HEK293 (cell line): ENCODE results near the gene HMGN4.

Experiments used
- CTCF ChIA-PET: fragments of 350-600 bp; formaldehyde crosslinking; extraction: SDS; loops from one replicate; lab custom pipeline; 2021; ENCODE audit warnings: antibody characterized with exemption; lab: Yijun Ruan, JAX
- POLR2A ChIA-PET: fragments of 300-600 bp; formaldehyde crosslinking; extraction: SDS; loops from one replicate; lab custom pipeline; 2020; ENCODE audit warnings: antibody characterized with exemption, inconsistent platforms; lab: Yijun Ruan, JAX
- H3K27ac ChIP-seq: fragments of 200-500 bp; sonication (Bioruptor generic); 2 replicates; pipeline ENCODE4 v1.5.1; 2014; ENCODE audit warnings: low read depth, low read length, control low read depth, inconsistent platforms; ENCODE audit errors: extremely low read depth
- H3K36me3 ChIP-seq, 2 experiments: fragments of 200-500 bp in 1 of 2; sonication (Bioruptor generic) in 1 of 2; 1 replicate in 1 of 2; 2 replicates in 1 of 2; pipeline ENCODE4 v1.5.1; 2014 to 2017; ENCODE audit warnings: inconsistent platforms in 2 of 2, low read length in 2 of 2; ENCODE audit not compliant: control insufficient read depth in 2 of 2, insufficient read depth in 1 of 2
- H3K4me1 ChIP-seq: fragments of 200-500 bp; sonication (Bioruptor generic); 2 replicates; pipeline ENCODE4 v1.5.1; 2014; ENCODE audit warnings: mild to moderate bottlenecking, low read length, inconsistent platforms; ENCODE audit not compliant: control insufficient read depth, insufficient read depth
- H3K4me3 ChIP-seq: 2 replicates; pipeline ENCODE4 v1.5.1; 2011; ENCODE audit warnings: low read depth, mild to moderate bottlenecking, control low read depth, low read length, moderate library complexity
- H3K9me3 ChIP-seq: fragments of 200-500 bp; sonication (Bioruptor generic); 2 replicates; pipeline ENCODE4 v1.5.1; 2014; ENCODE audit warnings: low read depth, low read length, inconsistent platforms; ENCODE audit not compliant: control insufficient read depth, insufficient read depth
- GLIS1 ChIP-seq: fragments of 450-650 bp; formaldehyde crosslinking; IDR thresholded peaks from 2 replicates; pipeline ENCODE4 v1.5.1; 2016; ENCODE audit warnings: missing biosample characterization, missing genetic modification characterization
- KLF1 ChIP-seq: fragments of 450-650 bp; formaldehyde crosslinking; IDR thresholded peaks from 2 replicates; pipeline ENCODE4 v1.5.1; 2016; ENCODE audit warnings: missing biosample characterization, missing genetic modification characterization
- KLF8 ChIP-seq: fragments of 450-650 bp; formaldehyde crosslinking; IDR thresholded peaks from 2 replicates; pipeline ENCODE4 v1.5.1; 2016; ENCODE audit warnings: missing biosample characterization, missing genetic modification characterization
- PRDM1 ChIP-seq: fragments of 450-650 bp; formaldehyde crosslinking; IDR thresholded peaks from 2 replicates; pipeline ENCODE4; 2016; ENCODE audit warnings: missing biosample characterization, missing genetic modification characterization
- REPIN1 ChIP-seq: fragments of 450-650 bp; formaldehyde crosslinking; IDR thresholded peaks from 2 replicates; pipeline ENCODE4 v1.5.1; 2017; ENCODE audit warnings: missing biosample characterization, missing genetic modification characterization, low read depth
- SETDB1 ChIP-seq: IDR thresholded peaks from one replicate; pipeline ENCODE4 v1.6.1; 2017; ENCODE audit warnings: mild to moderate bottlenecking, low read length, moderate library complexity, mixed read lengths; ENCODE audit not compliant: insufficient read length
- YY2 ChIP-seq: fragments of 450-650 bp; formaldehyde crosslinking; IDR thresholded peaks from 2 replicates; pipeline ENCODE4 v1.5.1; 2016; ENCODE audit warnings: missing biosample characterization, missing genetic modification characterization
- ZBTB1 ChIP-seq: fragments of 450-650 bp; formaldehyde crosslinking; IDR thresholded peaks from 2 replicates; pipeline ENCODE4 v1.5.1; 2016; ENCODE audit warnings: missing biosample characterization, missing genetic modification characterization
- ZBTB48 ChIP-seq: fragments of 450-650 bp; formaldehyde crosslinking; IDR thresholded peaks from 2 replicates; pipeline ENCODE4 v1.5.1; 2016; ENCODE audit warnings: missing biosample characterization, missing genetic modification characterization
- ZNF140 ChIP-seq: fragments of 450-650 bp; formaldehyde crosslinking; IDR thresholded peaks from 2 replicates; pipeline ENCODE4 v1.5.1; 2016; ENCODE audit warnings: missing biosample characterization, missing genetic modification characterization
- ZNF175 ChIP-seq: fragments of 450-650 bp; formaldehyde crosslinking; IDR thresholded peaks from 2 replicates; pipeline ENCODE4 v1.5.1; 2016; ENCODE audit warnings: missing biosample characterization, missing genetic modification characterization
- ZNF366 ChIP-seq: fragments of 450-650 bp; formaldehyde crosslinking; conservative IDR thresholded peaks from 2 replicates; pipeline ENCODE4 v1.5.1; 2016; ENCODE audit warnings: missing biosample characterization, missing genetic modification characterization
- ZNF391 ChIP-seq: fragments of 450-650 bp; formaldehyde crosslinking; IDR thresholded peaks from 2 replicates; pipeline ENCODE4 v1.5.1; 2016; ENCODE audit warnings: low read depth, missing biosample characterization, missing genetic modification characterization, borderline replicate concordance
- ZNF473 ChIP-seq: fragments of 450-650 bp; formaldehyde crosslinking; IDR thresholded peaks from 2 replicates; pipeline ENCODE4 v1.5.1; 2017; ENCODE audit warnings: missing biosample characterization, missing genetic modification characterization
- ZNF623 ChIP-seq: fragments of 450-650 bp; formaldehyde crosslinking; IDR thresholded peaks from 2 replicates; pipeline ENCODE4 v1.5.1; 2016; ENCODE audit warnings: missing biosample characterization, missing genetic modification characterization
- ZNF624 ChIP-seq: fragments of 450-650 bp; formaldehyde crosslinking; IDR thresholded peaks from 2 replicates; pipeline ENCODE4 v1.5.1; 2017; ENCODE audit warnings: missing biosample characterization, missing genetic modification characterization
- ZSCAN16 ChIP-seq: fragments of 450-650 bp; formaldehyde crosslinking; IDR thresholded peaks from 2 replicates; pipeline ENCODE4 v1.5.1; 2016; ENCODE audit warnings: missing biosample characterization, missing genetic modification characterization
- TF ChIP-seq, protein P1 (sequence below): fragments of 450-650 bp; formaldehyde crosslinking; IDR thresholded peaks from 2 replicates; pipeline ENCODE4 v1.5.1; 2017; ENCODE audit warnings: missing biosample characterization, mild to moderate bottlenecking, missing genetic modification characterization, moderate library complexity
- TF ChIP-seq, protein P2 (sequence below): fragments of 450-650 bp; formaldehyde crosslinking; IDR thresholded peaks from 2 replicates; pipeline ENCODE4 v1.5.1; 2016; ENCODE audit warnings: missing biosample characterization, missing genetic modification characterization
- TF ChIP-seq, protein P3 (sequence below): fragments of 450-650 bp; formaldehyde crosslinking; IDR thresholded peaks from 2 replicates; pipeline ENCODE4 v1.5.1; 2017; ENCODE audit warnings: missing biosample characterization, missing genetic modification characterization
- TF ChIP-seq, protein P4 (sequence below): fragments of 450-650 bp; formaldehyde crosslinking; IDR thresholded peaks from 2 replicates; pipeline ENCODE4 v1.5.0; 2017; ENCODE audit warnings: missing biosample characterization, missing genetic modification characterization, borderline replicate concordance
- TF ChIP-seq, protein P5 (sequence below): fragments of 450-650 bp; formaldehyde crosslinking; IDR thresholded peaks from 2 replicates; pipeline ENCODE4 v1.5.1; 2016; ENCODE audit warnings: missing biosample characterization, missing genetic modification characterization, low read depth
- TF ChIP-seq, protein P6 (sequence below): fragments of 450-650 bp; formaldehyde crosslinking; conservative IDR thresholded peaks from 2 replicates; pipeline ENCODE4 v1.5.1; 2016; ENCODE audit warnings: low read depth, missing biosample characterization, missing genetic modification characterization

HMGN4 gene

DNA sequence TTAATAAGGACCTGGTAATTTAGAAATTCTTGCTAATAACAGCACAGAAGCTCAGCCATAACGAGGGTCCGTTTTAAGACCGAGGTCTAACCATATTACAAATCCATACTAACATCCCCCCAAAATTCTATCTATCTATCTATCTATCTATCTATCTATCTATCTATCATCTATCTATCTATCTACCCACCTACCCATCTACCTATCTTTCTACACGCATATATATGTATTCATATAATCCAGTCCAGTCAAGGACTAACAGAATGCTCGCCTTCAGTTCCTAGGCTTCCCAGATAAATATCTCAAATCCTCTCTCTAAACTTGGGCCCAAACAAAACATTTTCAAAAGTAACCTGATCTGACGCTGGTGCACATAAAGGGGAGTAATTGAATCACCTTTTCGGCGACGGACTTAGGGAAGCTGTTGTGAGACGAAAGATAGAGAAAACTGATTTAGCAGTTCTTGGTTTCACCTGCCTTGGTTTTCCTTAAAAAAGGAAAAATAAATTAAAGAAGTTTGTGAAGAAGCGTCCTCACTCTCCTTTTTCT is 14.5 kb downstream of the HMGN4 start (continued):
- TF ChIP-seq, protein P1, sequence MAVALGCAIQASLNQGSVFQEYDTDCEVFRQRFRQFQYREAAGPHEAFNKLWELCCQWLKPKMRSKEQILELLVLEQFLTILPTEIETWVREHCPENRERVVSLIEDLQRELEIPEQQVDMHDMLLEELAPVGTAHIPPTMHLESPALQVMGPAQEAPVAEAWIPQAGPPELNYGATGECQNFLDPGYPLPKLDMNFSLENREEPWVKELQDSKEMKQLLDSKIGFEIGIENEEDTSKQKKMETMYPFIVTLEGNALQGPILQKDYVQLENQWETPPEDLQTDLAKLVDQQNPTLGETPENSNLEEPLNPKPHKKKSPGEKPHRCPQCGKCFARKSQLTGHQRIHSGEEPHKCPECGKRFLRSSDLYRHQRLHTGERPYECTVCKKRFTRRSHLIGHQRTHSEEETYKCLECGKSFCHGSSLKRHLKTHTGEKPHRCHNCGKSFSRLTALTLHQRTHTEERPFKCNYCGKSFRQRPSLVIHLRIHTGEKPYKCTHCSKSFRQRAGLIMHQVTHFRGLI (tag by site-specific recombination): no peak
- TF ChIP-seq, all 188 proteins: peak for 3

DNA sequence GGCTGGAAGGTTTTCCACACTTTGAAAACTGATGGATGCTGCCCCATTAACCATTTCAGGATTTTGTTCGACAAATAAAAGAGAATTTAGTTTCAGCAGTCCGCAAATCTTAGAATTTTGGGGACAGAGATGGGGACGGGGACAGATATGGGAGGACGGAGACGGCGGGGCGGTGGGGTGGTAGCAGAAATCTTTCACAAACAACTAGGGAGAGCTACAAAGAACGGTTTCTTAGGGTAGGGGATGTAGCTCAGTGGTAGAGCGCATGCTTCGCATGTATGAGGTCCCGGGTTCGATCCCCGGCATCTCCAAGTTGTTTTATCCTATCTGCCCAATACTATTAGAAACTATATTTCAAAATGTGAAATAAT is 15.1 kb downstream of the HMGN4 start:
- Histone ChIP-seq H3K27ac (peak overlapping the region; percentile 60; the same call in 1 of the 2 replicates), H3K9me3 (no peaks in the 10 kb centered on the region), H3K4me3 (peak overlapping the region; percentile 71), H3K4me1 (no peaks in the 10 kb centered on the region), H3K36me3 (no peaks in the 10 kb centered on the region)
- POLR2A ChIA-PET: interaction anchor here (0.6 to 3.6 kb wide), 5 partner anchors 16 to 212 kb away, joined by 4 to 29 read pairs (median 7); partner anchors contain the start of genes BTN2A2 and HMGN4
- CTCF ChIA-PET: interaction anchor here (0.7 to 3.3 kb wide), 6 partner anchors 15 to 541 kb away, joined by 3 to 9 read pairs (median 4); partner anchors contain the start of gene HMGN4
- no peak for TF ChIP-seq SETDB1
- TF ChIP-seq ZNF624: 0 out of 2 replicates have a peak, but pooled peaks have one; percentile 18
- TF ChIP-seq ZNF473 (tag by site-specific recombination): no peak
- TF ChIP-seq, protein P2, sequence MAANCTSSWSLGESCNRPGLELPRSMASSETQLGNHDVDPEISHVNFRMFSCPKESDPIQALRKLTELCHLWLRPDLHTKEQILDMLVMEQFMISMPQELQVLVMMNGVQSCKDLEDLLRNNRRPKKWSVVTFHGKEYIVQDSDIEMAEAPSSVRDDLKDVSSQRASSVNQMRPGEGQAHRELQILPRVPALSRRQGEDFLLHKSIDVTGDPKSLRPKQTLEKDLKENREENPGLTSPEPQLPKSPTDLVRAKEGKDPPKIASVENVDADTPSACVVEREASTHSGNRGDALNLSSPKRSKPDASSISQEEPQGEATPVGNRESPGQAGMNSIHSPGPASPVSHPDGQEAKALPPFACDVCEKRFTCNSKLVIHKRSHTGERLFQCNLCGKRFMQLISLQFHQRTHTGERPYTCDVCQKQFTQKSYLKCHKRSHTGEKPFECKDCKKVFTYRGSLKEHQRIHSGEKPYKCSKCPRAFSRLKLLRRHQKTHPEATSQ (tag by site-specific recombination): no peak
- TF ChIP-seq YY2 (tag by site-specific recombination): no peak
- no peak for TF ChIP-seq GLIS1
- TF ChIP-seq, protein P3, sequence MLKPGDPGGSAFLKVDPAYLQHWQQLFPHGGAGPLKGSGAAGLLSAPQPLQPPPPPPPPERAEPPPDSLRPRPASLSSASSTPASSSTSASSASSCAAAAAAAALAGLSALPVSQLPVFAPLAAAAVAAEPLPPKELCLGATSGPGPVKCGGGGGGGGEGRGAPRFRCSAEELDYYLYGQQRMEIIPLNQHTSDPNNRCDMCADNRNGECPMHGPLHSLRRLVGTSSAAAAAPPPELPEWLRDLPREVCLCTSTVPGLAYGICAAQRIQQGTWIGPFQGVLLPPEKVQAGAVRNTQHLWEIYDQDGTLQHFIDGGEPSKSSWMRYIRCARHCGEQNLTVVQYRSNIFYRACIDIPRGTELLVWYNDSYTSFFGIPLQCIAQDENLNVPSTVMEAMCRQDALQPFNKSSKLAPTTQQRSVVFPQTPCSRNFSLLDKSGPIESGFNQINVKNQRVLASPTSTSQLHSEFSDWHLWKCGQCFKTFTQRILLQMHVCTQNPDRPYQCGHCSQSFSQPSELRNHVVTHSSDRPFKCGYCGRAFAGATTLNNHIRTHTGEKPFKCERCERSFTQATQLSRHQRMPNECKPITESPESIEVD: no peak
- TF ChIP-seq, protein P4, sequence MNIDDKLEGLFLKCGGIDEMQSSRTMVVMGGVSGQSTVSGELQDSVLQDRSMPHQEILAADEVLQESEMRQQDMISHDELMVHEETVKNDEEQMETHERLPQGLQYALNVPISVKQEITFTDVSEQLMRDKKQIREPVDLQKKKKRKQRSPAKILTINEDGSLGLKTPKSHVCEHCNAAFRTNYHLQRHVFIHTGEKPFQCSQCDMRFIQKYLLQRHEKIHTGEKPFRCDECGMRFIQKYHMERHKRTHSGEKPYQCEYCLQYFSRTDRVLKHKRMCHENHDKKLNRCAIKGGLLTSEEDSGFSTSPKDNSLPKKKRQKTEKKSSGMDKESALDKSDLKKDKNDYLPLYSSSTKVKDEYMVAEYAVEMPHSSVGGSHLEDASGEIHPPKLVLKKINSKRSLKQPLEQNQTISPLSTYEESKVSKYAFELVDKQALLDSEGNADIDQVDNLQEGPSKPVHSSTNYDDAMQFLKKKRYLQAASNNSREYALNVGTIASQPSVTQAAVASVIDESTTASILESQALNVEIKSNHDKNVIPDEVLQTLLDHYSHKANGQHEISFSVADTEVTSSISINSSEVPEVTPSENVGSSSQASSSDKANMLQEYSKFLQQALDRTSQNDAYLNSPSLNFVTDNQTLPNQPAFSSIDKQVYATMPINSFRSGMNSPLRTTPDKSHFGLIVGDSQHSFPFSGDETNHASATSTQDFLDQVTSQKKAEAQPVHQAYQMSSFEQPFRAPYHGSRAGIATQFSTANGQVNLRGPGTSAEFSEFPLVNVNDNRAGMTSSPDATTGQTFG: no peak
- no peak for TF ChIP-seq ZBTB1
- TF ChIP-seq ZNF623 (tag by site-specific recombination): no peak
- TF ChIP-seq PRDM1 (tag by site-specific recombination): no peak
- TF ChIP-seq ZNF391 (tag by site-specific recombination): no peak
- TF ChIP-seq ZNF140: no peak
- TF ChIP-seq KLF8 (tag by site-specific recombination): peak; percentile 69
- no peak for TF ChIP-seq ZNF175
- TF ChIP-seq ZNF366 (tag by site-specific recombination): no peak
- TF ChIP-seq KLF1 (tag by site-specific recombination): no peak
- TF ChIP-seq, protein P5, sequence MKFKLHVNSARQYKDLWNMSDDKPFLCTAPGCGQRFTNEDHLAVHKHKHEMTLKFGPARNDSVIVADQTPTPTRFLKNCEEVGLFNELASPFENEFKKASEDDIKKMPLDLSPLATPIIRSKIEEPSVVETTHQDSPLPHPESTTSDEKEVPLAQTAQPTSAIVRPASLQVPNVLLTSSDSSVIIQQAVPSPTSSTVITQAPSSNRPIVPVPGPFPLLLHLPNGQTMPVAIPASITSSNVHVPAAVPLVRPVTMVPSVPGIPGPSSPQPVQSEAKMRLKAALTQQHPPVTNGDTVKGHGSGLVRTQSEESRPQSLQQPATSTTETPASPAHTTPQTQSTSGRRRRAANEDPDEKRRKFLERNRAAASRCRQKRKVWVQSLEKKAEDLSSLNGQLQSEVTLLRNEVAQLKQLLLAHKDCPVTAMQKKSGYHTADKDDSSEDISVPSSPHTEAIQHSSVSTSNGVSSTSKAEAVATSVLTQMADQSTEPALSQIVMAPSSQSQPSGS (tag by site-specific recombination): no peak
- no peak; the same call in 1 of the 2 replicates for TF ChIP-seq REPIN1 (tag by site-specific recombination)
- TF ChIP-seq ZBTB48 (tag by site-specific recombination): peak; percentile 86
- TF ChIP-seq ZSCAN16 (tag by site-specific recombination): no peak
- TF ChIP-seq, protein P6, sequence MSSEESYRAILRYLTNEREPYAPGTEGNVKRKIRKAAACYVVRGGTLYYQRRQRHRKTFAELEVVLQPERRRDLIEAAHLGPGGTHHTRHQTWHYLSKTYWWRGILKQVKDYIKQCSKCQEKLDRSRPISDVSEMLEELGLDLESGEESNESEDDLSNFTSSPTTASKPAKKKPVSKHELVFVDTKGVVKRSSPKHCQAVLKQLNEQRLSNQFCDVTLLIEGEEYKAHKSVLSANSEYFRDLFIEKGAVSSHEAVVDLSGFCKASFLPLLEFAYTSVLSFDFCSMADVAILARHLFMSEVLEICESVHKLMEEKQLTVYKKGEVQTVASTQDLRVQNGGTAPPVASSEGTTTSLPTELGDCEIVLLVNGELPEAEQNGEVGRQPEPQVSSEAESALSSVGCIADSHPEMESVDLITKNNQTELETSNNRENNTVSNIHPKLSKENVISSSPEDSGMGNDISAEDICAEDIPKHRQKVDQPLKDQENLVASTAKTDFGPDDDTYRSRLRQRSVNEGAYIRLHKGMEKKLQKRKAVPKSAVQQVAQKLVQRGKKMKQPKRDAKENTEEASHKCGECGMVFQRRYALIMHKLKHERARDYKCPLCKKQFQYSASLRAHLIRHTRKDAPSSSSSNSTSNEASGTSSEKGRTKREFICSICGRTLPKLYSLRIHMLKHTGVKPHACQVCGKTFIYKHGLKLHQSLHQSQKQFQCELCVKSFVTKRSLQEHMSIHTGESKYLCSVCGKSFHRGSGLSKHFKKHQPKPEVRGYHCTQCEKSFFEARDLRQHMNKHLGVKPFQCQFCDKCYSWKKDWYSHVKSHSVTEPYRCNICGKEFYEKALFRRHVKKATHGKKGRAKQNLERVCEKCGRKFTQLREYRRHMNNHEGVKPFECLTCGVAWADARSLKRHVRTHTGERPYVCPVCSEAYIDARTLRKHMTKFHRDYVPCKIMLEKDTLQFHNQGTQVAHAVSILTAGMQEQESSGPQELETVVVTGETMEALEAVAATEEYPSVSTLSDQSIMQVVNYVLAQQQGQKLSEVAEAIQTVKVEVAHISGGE (tag by site-specific recombination): no peak
